ENCODE data around the gene DUSP28.

- TF ChIP-seq POLR2A (IDR thresholded peaks at IDR 0.05) (no peak), EP300 (IDR thresholded peaks at IDR 0.05) (no peak)
- TF ChIP-seq, protein P1, sequence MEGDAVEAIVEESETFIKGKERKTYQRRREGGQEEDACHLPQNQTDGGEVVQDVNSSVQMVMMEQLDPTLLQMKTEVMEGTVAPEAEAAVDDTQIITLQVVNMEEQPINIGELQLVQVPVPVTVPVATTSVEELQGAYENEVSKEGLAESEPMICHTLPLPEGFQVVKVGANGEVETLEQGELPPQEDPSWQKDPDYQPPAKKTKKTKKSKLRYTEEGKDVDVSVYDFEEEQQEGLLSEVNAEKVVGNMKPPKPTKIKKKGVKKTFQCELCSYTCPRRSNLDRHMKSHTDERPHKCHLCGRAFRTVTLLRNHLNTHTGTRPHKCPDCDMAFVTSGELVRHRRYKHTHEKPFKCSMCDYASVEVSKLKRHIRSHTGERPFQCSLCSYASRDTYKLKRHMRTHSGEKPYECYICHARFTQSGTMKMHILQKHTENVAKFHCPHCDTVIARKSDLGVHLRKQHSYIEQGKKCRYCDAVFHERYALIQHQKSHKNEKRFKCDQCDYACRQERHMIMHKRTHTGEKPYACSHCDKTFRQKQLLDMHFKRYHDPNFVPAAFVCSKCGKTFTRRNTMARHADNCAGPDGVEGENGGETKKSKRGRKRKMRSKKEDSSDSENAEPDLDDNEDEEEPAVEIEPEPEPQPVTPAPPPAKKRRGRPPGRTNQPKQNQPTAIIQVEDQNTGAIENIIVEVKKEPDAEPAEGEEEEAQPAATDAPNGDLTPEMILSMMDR (IDR thresholded peaks at IDR 0.05) = no peak
These were observed 36.4 kb downstream of the DUSP28 start for GRCh38 chr2:240596491-240596931.

All from ovary (tissue), 3 donors.